Sigmoid colon (tissue), 7 donors: ENCODE results near the gene GALNT18. TPM values are rescaled to one million over a fixed set of nuclear protein-coding genes. Genes with fewer than 3 reads are reported as not detected.

ENCODE experiments used
- DNase-seq: peaks from one replicate; pipeline ENCODE4 v3.0.0-alpha.2; 2019
- H3K27ac ChIP-seq, 4 donors: fragments of 200-600 bp; sonication (generic); one replicate each; pipeline ENCODE4 v1.5.1; 2016 to 2019; ENCODE audit warnings: mild to moderate bottlenecking in 1 of 4
- H3K27me3 ChIP-seq, 3 donors: fragments of 200-600 bp; sonication (generic); one replicate each; pipeline ENCODE4 v1.5.1; 2019; ENCODE audit warnings: mild to moderate bottlenecking in 1 of 3
- H3K36me3 ChIP-seq, 4 donors: fragments of 200-600 bp; sonication (generic); one replicate each; pipeline ENCODE4 v1.5.1; 2016 to 2019
- H3K4me1 ChIP-seq, 4 donors: fragments of 200-600 bp; sonication (generic); one replicate each; pipeline ENCODE4 v1.5.1; 2017 to 2019
- H3K4me3 ChIP-seq, 4 donors: fragments of 200-600 bp; sonication (generic); one replicate each; pipeline ENCODE4 v1.5.1; 2017 to 2019; ENCODE audit warnings: mild to moderate bottlenecking in 2 of 4, moderate library complexity in 1 of 4
- H3K9me3 ChIP-seq, 4 donors: fragments of 200-600 bp in 3 of 4; sonication (generic) in 3 of 4; one replicate each; pipeline versions ENCODE4 v1.5.1 to v1.6.1; 2013 to 2019
- CTCF ChIP-seq, 4 experiments: fragments of 450-650 bp in 3 of 4; fragments of 200-600 bp in 1 of 4; IDR thresholded peaks; one replicate each; pipeline ENCODE4 v1.5.1; 2016 to 2019; ENCODE audit warnings: antibody characterized with exemption in 4 of 4, mild to moderate bottlenecking in 3 of 4, moderate library complexity in 2 of 4
- EP300 ChIP-seq, 4 donors: sonication (generic); formaldehyde crosslinking; IDR thresholded peaks; one replicate each; pipeline ENCODE4 v1.6.1; 2017; ENCODE audit warnings: antibody characterized with exemption in 4 of 4
- POLR2A ChIP-seq, 2 donors: fragments of 450-650 bp; IDR thresholded peaks; one replicate each; pipeline ENCODE4 v1.6.1; 2016; ENCODE audit warnings: antibody characterized with exemption in 2 of 2, mild to moderate bottlenecking in 2 of 2, moderate library complexity in 2 of 2
- POLR2AphosphoS5 ChIP-seq, 4 donors: sonication (generic); formaldehyde crosslinking; IDR thresholded peaks; one replicate each; pipeline ENCODE4 v1.6.1; 2017; ENCODE audit warnings: antibody characterized with exemption in 4 of 4
- WGBS, 2 donors: extraction: QIAGEN DNeasy Blood & Tissue Kit; methylation state at CpG; one replicate each; pipeline ENCODE4 v1.1.7; 2013; 5-methylcytosine and 5-hydroxymethylcytosine counted together
- intact Hi-C: fragments of 100-400 bp; cut with DNase I; formaldehyde crosslinking; loops from one replicate; pipeline ENCODE4 v1.15.1; 2023
- polyA plus RNA-seq, 3 donors: library from polyadenylated mRNA; stranded (reverse); fragments of 200-250 nt; gene quantifications; one replicate each; pipeline ENCODE4 v1.2.3, GENCODE V29; 2013
- total RNA-seq, 4 donors: library from RNA; depleted of rRNA; stranded (reverse); fragments of >200 nt; gene quantifications; one replicate each; pipeline ENCODE4 v1.1.0, GENCODE V29; 2016
- donor health status: healthy with polysubstance abuse.
- donor health status: Bipolar disorder and iron deficiency.
- donor health status: healthy.

GALNT18 gene
- total and polyA plus RNA-seq, 7 donors, result 0.92 to 48.6 (median 34.9) TPM

- 58 to 66% methylated on average over 4 of the region's 4 CpGs for WGBS, 2 donors
- DNase-seq, result no peak
- H3K9me3 ChIP-seq, result no peaks in the 10 kb centered on the region
- TF ChIP-seq POLR2AphosphoS5 (IDR thresholded peaks at IDR 0.05) (no peak), EP300 (IDR thresholded peaks at IDR 0.05) (no peak), CTCF (IDR thresholded peaks at IDR 0.05) (no peak), POLR2A (IDR thresholded peaks at IDR 0.05) (no peak)
- no peaks in the 10 kb centered on the region for H3K27me3 ChIP-seq
- H3K27ac ChIP-seq, result no peak overlapping the region
- H3K4me3 ChIP-seq, result no peak overlapping the region
- H3K4me1 ChIP-seq, result no peaks in the 10 kb centered on the region
- intact Hi-C loops, result no loop called here
- H3K36me3 ChIP-seq, result peaks cover 0 to 64% (median 18%) of the 10 kb centered on the region in 4 donors
These were observed 287.2 kb downstream of the GALNT18 start for GRCh38 chr11:11334607-11335006.

- H3K9me3 ChIP-seq, result no peaks in the 10 kb centered on the region
- WGBS, 2 donors, result 76 to 80% methylated on average over 5 of the region's 5 CpGs
- intact Hi-C loops, result no loop called here
- peaks cover 2 to 75% (median 24%) of the 10 kb centered on the region in 4 donors for H3K36me3 ChIP-seq
- H3K4me3 ChIP-seq, result no peak overlapping the region
- no peaks in the 10 kb centered on the region for H3K27me3 ChIP-seq
- H3K27ac ChIP-seq, result no peak overlapping the region
- no peak for TF ChIP-seq CTCF (IDR thresholded peaks at IDR 0.05)
- no peak for TF ChIP-seq EP300 (IDR thresholded peaks at IDR 0.05)
- TF ChIP-seq POLR2A (IDR thresholded peaks at IDR 0.05), result no peak
- TF ChIP-seq POLR2AphosphoS5 (IDR thresholded peaks at IDR 0.05), result no peak
- H3K4me1 ChIP-seq, result no peaks in the 10 kb centered on the region
- no peak for DNase-seq
These were observed 289.6 kb downstream of the GALNT18 start for GRCh38 chr11:11332141-11332710.

- no peaks in the 10 kb centered on the region for H3K9me3 ChIP-seq
- H3K4me1 ChIP-seq, result no peaks in the 10 kb centered on the region
- no peak overlapping the region for H3K4me3 ChIP-seq
- H3K27ac ChIP-seq, result no peak overlapping the region
- peaks cover 10 to 81% (median 30%) of the 10 kb centered on the region in 4 donors for H3K36me3 ChIP-seq
- no peak for TF ChIP-seq EP300 (IDR thresholded peaks at IDR 0.05)
- no peak for TF ChIP-seq CTCF (IDR thresholded peaks at IDR 0.05)
- TF ChIP-seq POLR2A (IDR thresholded peaks at IDR 0.05), result no peak
- no peak for TF ChIP-seq POLR2AphosphoS5 (IDR thresholded peaks at IDR 0.05)
- no peak for DNase-seq
- H3K27me3 ChIP-seq, result no peaks in the 10 kb centered on the region
- 83 to 84% methylated on average over 4 of the region's 4 CpGs for WGBS, 2 donors
- intact Hi-C loops, result no loop called here
These were observed 292.6 kb downstream of the GALNT18 start for GRCh38 chr11:11329062-11329806.

- H3K4me1 ChIP-seq, result no peaks in the 10 kb centered on the region
- 76 to 77% methylated on average over 1 of the region's 1 CpG for WGBS, 2 donors
- H3K9me3 ChIP-seq, result no peaks in the 10 kb centered on the region
- H3K36me3 ChIP-seq, result peaks cover 5 to 61% (median 16%) of the 10 kb centered on the region in 4 donors
- TF ChIP-seq POLR2AphosphoS5 (IDR thresholded peaks at IDR 0.05) (no peak), CTCF (IDR thresholded peaks at IDR 0.05) (no peak), EP300 (IDR thresholded peaks at IDR 0.05) (no peak), POLR2A (IDR thresholded peaks at IDR 0.05) (no peak)
- no peaks in the 10 kb centered on the region for H3K27me3 ChIP-seq
- intact Hi-C loops, result no loop called here
- no peak for DNase-seq
- no peak overlapping the region for H3K27ac ChIP-seq
- no peak overlapping the region for H3K4me3 ChIP-seq
These were observed 297.7 kb downstream of the GALNT18 start for GRCh38 chr11:11324090-11324489.
